ENCODE measurements around the gene RANBP3. TPM values are rescaled to one million over a fixed set of nuclear protein-coding genes. Genes with fewer than 3 reads are reported as not detected.
"Not testable (repeated sequence)": the region's sequence is repeated elsewhere in the genome, so short reads cannot be mapped to it uniquely, and the experiment has no call there.

Gene RANBP3
- total RNA-seq, 3 donors from 2014 or later: 54.4 to 66.2 (median 64.9) TPM

- H3K9me3 ChIP-seq: no peaks in the 10 kb centered on the region
- no peak for DNase-seq (ENCODE audit: low spot score in 2 of 2)
- no peaks in the 10 kb centered on the region for H3K27me3 ChIP-seq
- intact Hi-C loops (cut with DNase I; ENCODE audit: low total_unique reads): loop anchor here (5.0 kb wide), 1 partner anchor 33 kb away; no protein-coding TSS in a partner anchor
- TF ChIP-seq CTCF (IDR thresholded peaks at IDR 0.05) (no peak), POLR2AphosphoS5 (IDR thresholded peaks at IDR 0.05) (no peak), POLR2A (IDR thresholded peaks at IDR 0.05) (no peak)
- no peak overlapping the region for H3K27ac ChIP-seq
- H3K36me3 ChIP-seq: no peaks in the 10 kb centered on the region
- H3K4me1 ChIP-seq: peaks cover 0 to 9% of the 10 kb centered on the region in 2 donors
- peak overlapping the region in 1 of 3 donors; percentile 55 for H3K4me3 ChIP-seq
Measured at GRCh38 chr19:5989388-5990074, 11.6 kb upstream of the RANBP3 start.

- Histone ChIP-seq H3K4me1 (peaks cover 0 to 3% of the 10 kb centered on the region in 2 donors), H3K27ac (no peak overlapping the region), H3K9me3 (no peaks in the 10 kb centered on the region), H3K4me3 (no peak overlapping the region), H3K36me3 (no peaks in the 10 kb centered on the region), H3K27me3 (no peaks in the 10 kb centered on the region)
- TF ChIP-seq POLR2AphosphoS5 (IDR thresholded peaks at IDR 0.05) (no peak), CTCF (IDR thresholded peaks at IDR 0.05) (no peak), POLR2A (IDR thresholded peaks at IDR 0.05) (no peak)
- intact Hi-C loops (cut with DNase I; ENCODE audit: low total_unique reads): loop anchor here (5.0 kb wide), 1 partner anchor 34 kb away; no protein-coding TSS in a partner anchor
- DNase-seq (ENCODE audit: low spot score in 2 of 2): no peak
Measured at GRCh38 chr19:5988517-5989387, 10.8 kb upstream of the RANBP3 start.

- peak; percentile 71 to 75 for DNase-seq (ENCODE audit: low spot score in 2 of 2)
- Histone ChIP-seq H3K27ac (no peak overlapping the region), H3K9me3 (no peaks in the 10 kb centered on the region), H3K27me3 (no peaks in the 10 kb centered on the region), H3K36me3 (no peaks in the 10 kb centered on the region), H3K4me3 (peak overlapping the region; percentile 34 to 64 (median 40)), H3K4me1 (peaks cover 0 to 3% of the 10 kb centered on the region in 2 donors)
- intact Hi-C loops (cut with DNase I; ENCODE audit: low total_unique reads): loop anchor here (5.0 kb wide), 1 partner anchor 35 kb away; no protein-coding TSS in a partner anchor
- TF ChIP-seq CTCF (IDR thresholded peaks at IDR 0.05) (peak; percentile 92 to 94 (median 93)), POLR2AphosphoS5 (IDR thresholded peaks at IDR 0.05) (peak in 1 of 3 donors; percentile 30), POLR2A (IDR thresholded peaks at IDR 0.05) (no peak)
Measured at GRCh38 chr19:5987077-5987818, 9.3 kb upstream of the RANBP3 start.

- intact Hi-C loops (cut with DNase I; ENCODE audit: low total_unique reads): loop anchor here (5.0 kb wide), 1 partner anchor 36 kb away; no protein-coding TSS in a partner anchor
- H3K4me3 ChIP-seq; H3K4me1 ChIP-seq; DNase-seq (ENCODE audit: low spot score in 2 of 2); H3K27ac ChIP-seq; H3K36me3 ChIP-seq; H3K9me3 ChIP-seq; H3K27me3 ChIP-seq: not testable (repeated sequence)
Measured at GRCh38 chr19:5985837-5986236, 7.9 kb upstream of the RANBP3 start.

- TF ChIP-seq CTCF (IDR thresholded peaks at IDR 0.05): no peak
- no peak for DNase-seq (ENCODE audit: low spot score in 2 of 2)
- Histone ChIP-seq H3K27me3 (no peaks in the 10 kb centered on the region), H3K9me3 (no peaks in the 10 kb centered on the region), H3K4me3 (no peak overlapping the region), H3K36me3 (no peaks in the 10 kb centered on the region), H3K4me1 (peaks cover 0 to 3% of the 10 kb centered on the region in 2 donors), H3K27ac (no peak overlapping the region)
- intact Hi-C loops (cut with DNase I; ENCODE audit: low total_unique reads): loop anchor here (5.0 kb wide), 1 partner anchor 37 kb away; no protein-coding TSS in a partner anchor
Measured at GRCh38 chr19:5985098-5985783, 7.3 kb upstream of the RANBP3 start.
